KMS-11 (cell line): Measurements from ENCODE around the gene DNM3.
A peak's percentile ranks its signal among the peaks of the same experiment; 100 is the strongest.

Source experiments
- H2AFZ ChIP-seq: fragments of 200-600 bp; sonication (generic); 2 replicates; pipeline ENCODE4 v1.6.1; 2016; ENCODE audit warnings: antibody characterized with exemption, mixed run types, low read depth
- H3K27ac ChIP-seq: fragments of 200-600 bp; sonication (generic); 2 replicates; pipeline ENCODE4 v1.6.1; 2016; ENCODE audit warnings: mild to moderate bottlenecking, mixed run types
- H3K27me3 ChIP-seq: fragments of 200-600 bp; sonication (generic); 2 replicates; pipeline ENCODE4 v1.6.1; 2017; ENCODE audit warnings: mild to moderate bottlenecking, low read depth, mixed run types, moderate library complexity; ENCODE audit not compliant: insufficient read depth
- H3K36me3 ChIP-seq: fragments of 200-600 bp; sonication (generic); 2 replicates; pipeline ENCODE4 v1.6.1; 2017; ENCODE audit warnings: mild to moderate bottlenecking, mixed run types; ENCODE audit not compliant: insufficient read depth
- H3K4me1 ChIP-seq: fragments of 200-600 bp; sonication (generic); 2 replicates; pipeline ENCODE4 v1.6.1; 2016; ENCODE audit warnings: mild to moderate bottlenecking, low read depth, mixed run types; ENCODE audit not compliant: poor library complexity, severe bottlenecking
- H3K4me2 ChIP-seq: fragments of 200-600 bp; sonication (generic); 2 replicates; pipeline ENCODE4 v1.7.0; 2016; ENCODE audit warnings: mild to moderate bottlenecking, mixed run types
- H3K4me3 ChIP-seq: fragments of 200-600 bp; sonication (generic); IDR thresholded peaks from 2 replicates; pipeline ENCODE4 v1.6.1; 2017; ENCODE audit warnings: low read depth, low read length, mixed read lengths; ENCODE audit not compliant: insufficient read depth
- H3K79me2 ChIP-seq: fragments of 200-600 bp; sonication (generic); 2 replicates; pipeline ENCODE4 v1.6.1; 2016; ENCODE audit warnings: low read depth, mixed run types; ENCODE audit not compliant: insufficient read depth
- H3K9ac ChIP-seq: fragments of 200-600 bp; sonication (generic); 2 replicates; pipeline ENCODE4 v1.6.1; 2016; ENCODE audit warnings: mild to moderate bottlenecking, mixed run types
- H4K20me1 ChIP-seq: fragments of 200-600 bp; sonication (generic); 2 replicates; pipeline ENCODE4 v1.6.1; 2016; ENCODE audit warnings: mild to moderate bottlenecking, mixed run types; ENCODE audit not compliant: insufficient read depth
- TF ChIP-seq, protein P1 (sequence below): fragments of 200-600 bp; sonication (generic); conservative IDR thresholded peaks from 2 replicates; pipeline ENCODE4 v1.6.1; 2017; ENCODE audit warnings: low read depth, mild to moderate bottlenecking, antibody characterized with exemption, low read length, moderate library complexity, mixed read lengths

The DNM3 gene

DNA sequence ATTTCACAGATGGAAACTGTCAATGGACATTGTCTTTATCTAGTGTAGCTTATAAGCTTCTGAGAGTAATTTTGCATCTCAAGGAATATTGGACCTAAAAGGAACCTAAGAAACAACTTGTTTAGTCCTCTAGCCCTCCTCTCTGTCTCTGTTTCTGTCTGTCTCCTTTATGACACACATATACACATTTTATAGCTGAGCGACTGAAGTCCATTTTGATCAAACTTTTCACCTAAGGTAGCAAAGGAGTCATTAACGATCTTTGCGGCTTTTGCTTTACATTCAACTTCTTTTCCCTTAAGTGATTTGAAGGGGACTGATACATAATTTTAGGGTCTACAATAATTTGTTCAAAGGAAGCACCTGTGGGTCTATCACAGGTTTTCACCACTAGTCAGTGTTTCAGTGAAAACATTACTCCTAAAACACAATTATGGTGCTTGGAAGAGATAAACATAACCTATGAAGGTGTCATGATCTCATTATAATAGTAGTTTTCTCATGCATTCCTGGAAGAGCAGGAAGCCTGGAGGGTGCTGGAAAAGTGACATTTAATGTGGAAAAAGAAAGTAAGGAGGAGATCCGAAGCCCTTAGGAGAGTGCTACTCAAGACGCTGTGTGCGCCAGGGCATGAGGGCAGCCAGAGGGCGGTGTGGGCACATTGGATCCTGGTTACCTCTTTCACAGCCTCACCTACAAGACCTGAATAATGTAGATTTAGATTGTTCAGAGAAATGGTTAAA lies 248.6 kb downstream of the DNM3 start:
- Histone ChIP-seq H2AFZ (no peak overlapping the region), H3K4me2 (no peak overlapping the region)

DNA sequence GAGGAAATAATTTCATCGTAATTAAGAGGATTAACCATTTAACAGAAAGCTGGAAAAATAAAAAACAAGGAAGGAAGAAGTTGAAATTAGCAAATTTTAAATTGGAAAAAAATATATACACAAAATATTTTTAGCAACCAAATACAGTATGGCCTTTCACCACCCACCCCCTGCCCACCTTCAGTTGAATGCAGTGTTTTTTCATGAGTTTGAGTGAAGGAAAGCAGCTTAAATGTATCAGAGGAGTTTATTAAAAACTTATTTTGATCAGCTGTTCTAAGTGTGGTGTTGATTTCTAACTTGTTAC lies 249.2 kb downstream of the DNM3 start:
- no peak overlapping the region for H3K4me3 ChIP-seq
- TF ChIP-seq, protein P1, sequence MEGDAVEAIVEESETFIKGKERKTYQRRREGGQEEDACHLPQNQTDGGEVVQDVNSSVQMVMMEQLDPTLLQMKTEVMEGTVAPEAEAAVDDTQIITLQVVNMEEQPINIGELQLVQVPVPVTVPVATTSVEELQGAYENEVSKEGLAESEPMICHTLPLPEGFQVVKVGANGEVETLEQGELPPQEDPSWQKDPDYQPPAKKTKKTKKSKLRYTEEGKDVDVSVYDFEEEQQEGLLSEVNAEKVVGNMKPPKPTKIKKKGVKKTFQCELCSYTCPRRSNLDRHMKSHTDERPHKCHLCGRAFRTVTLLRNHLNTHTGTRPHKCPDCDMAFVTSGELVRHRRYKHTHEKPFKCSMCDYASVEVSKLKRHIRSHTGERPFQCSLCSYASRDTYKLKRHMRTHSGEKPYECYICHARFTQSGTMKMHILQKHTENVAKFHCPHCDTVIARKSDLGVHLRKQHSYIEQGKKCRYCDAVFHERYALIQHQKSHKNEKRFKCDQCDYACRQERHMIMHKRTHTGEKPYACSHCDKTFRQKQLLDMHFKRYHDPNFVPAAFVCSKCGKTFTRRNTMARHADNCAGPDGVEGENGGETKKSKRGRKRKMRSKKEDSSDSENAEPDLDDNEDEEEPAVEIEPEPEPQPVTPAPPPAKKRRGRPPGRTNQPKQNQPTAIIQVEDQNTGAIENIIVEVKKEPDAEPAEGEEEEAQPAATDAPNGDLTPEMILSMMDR, result 0 out of 2 replicates have a peak, but pooled peaks have one; percentile 5

More for the DNA sequence above, 248.6 kb downstream of the DNM3 start:
- no peaks in the 10 kb centered on the region for H3K4me1 ChIP-seq
- H3K27ac ChIP-seq, result no peak overlapping the region
- no peaks in the 10 kb centered on the region for H3K79me2 ChIP-seq
- no peaks in the 10 kb centered on the region for H3K36me3 ChIP-seq
- TF ChIP-seq, protein P1, result peak; percentile 50; the same call in 1 of the 2 replicates
- H3K27me3 ChIP-seq, result no peaks in the 10 kb centered on the region
- no peak overlapping the region for H3K4me3 ChIP-seq
- no peak overlapping the region for H3K9ac ChIP-seq
- no peaks in the 10 kb centered on the region for H4K20me1 ChIP-seq

DNA sequence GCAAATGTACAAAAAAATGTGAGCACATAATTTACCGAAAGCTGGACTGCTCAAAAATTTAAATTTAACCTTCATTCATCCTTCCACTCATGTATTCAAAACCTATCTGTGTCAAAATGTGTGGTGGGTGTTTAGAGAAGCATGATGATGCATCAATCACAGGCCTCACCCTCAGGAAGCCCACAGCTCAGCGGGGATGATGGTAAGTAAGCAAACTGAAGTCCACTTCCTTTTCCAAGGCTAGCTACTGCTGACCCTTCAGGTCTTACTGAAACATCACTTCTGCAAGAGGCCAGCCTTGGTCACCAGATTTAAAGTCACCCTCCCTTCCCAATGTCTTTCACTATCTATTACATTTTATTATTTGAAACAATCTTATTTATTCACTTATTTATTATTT lies 254.5 kb downstream of the DNM3 start:
- TF ChIP-seq, protein P1, result no peak
- H3K4me1 ChIP-seq, result no peaks in the 10 kb centered on the region
- H3K27me3 ChIP-seq, result no peaks in the 10 kb centered on the region

More for the DNA sequence above, 249.2 kb downstream of the DNM3 start:
- H4K20me1 ChIP-seq, result no peaks in the 10 kb centered on the region
- no peak overlapping the region for H3K4me2 ChIP-seq
- no peaks in the 10 kb centered on the region for H3K4me1 ChIP-seq
- no peaks in the 10 kb centered on the region for H3K27me3 ChIP-seq
- no peak overlapping the region for H3K27ac ChIP-seq
- H3K36me3 ChIP-seq, result no peaks in the 10 kb centered on the region
- no peaks in the 10 kb centered on the region for H3K79me2 ChIP-seq
- no peak overlapping the region for H2AFZ ChIP-seq
- no peak overlapping the region for H3K9ac ChIP-seq

DNA sequence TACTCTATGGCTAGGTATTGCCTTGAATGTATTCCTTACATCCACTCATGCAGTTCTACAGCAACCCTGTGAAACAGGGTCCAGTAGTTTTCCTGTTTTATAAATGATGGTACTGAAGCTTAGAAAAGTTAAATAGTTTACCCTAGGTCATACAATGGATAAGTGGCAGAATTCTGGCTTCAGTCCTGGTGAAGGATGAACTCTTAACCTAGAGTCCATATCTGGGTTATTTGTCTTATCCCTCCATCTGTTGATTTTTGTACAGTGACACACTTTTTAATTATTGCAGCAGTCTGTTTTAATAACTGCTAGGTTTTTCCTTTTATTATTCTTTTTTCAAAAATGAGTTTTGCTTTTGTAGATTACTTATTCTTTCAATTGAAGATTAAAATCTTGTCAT lies 263.9 kb downstream of the DNM3 start:
- no peak overlapping the region for H3K9ac ChIP-seq
- no peaks in the 10 kb centered on the region for H3K36me3 ChIP-seq
- H3K4me1 ChIP-seq, result no peaks in the 10 kb centered on the region
- H2AFZ ChIP-seq, result no peak overlapping the region
- no peaks in the 10 kb centered on the region for H3K79me2 ChIP-seq
- no peaks in the 10 kb centered on the region for H3K27me3 ChIP-seq
- no peak overlapping the region for H3K27ac ChIP-seq
- no peak overlapping the region for H3K4me3 ChIP-seq
- no peaks in the 10 kb centered on the region for H4K20me1 ChIP-seq
- no peak overlapping the region for H3K4me2 ChIP-seq
- TF ChIP-seq, protein P1, result no peak

More for the DNA sequence above, 254.5 kb downstream of the DNM3 start:
- H3K4me3 ChIP-seq, result no peak overlapping the region
- no peaks in the 10 kb centered on the region for H4K20me1 ChIP-seq
- H2AFZ ChIP-seq, result no peak overlapping the region
- H3K9ac ChIP-seq, result no peak overlapping the region
- no peaks in the 10 kb centered on the region for H3K36me3 ChIP-seq
- no peak overlapping the region for H3K27ac ChIP-seq
- no peaks in the 10 kb centered on the region for H3K79me2 ChIP-seq
- no peak overlapping the region for H3K4me2 ChIP-seq
